HepG2 (cell line): ENCODE measurements around the gene OTOP2. TPM values are rescaled to one million over a fixed set of nuclear protein-coding genes. Genes with fewer than 3 reads are reported as not detected.
A peak's percentile ranks its signal among the peaks of the same experiment; 100 is the strongest.

Experiments
- ATAC-seq: fragments of 200-7000 bp; cut with Tn5 transposase; 3 replicates; pipeline ENCODE4 v1.9.1; 2020; ENCODE audit warnings: mild to moderate bottlenecking, moderate library complexity
- BruUV-seq: library from RNA; stranded (reverse); fragments of 400-500 nt; replicated peaks from 2 replicates; lab custom pipeline; 2021; lab: Mats Ljungman, UMichigan
- CTCF ChIA-PET: fragments of 300-600 bp; formaldehyde crosslinking; extraction: SDS; loops from one replicate; lab custom pipeline; 2021; ENCODE audit warnings: low total read pairs, inconsistent platforms, low intra/inter-chr PET ratio; lab: Yijun Ruan, JAX
- POLR2A ChIA-PET: fragments of 350-600 bp; sonication (Branson Sonifier 250); formaldehyde crosslinking; loops from one replicate; lab custom pipeline; 2020; ENCODE audit warnings: antibody characterized with exemption, inconsistent platforms; lab: Yijun Ruan, JAX
- DNase-seq: peaks from one replicate; pipeline ENCODE4 v3.0.0-alpha.2; 2015; ENCODE audit warnings: low spot score
- FAIRE-seq: peaks from 3 replicates; lab custom pipeline; 2011; peaks lifted over from hg19 to GRCh38; lab: Jason Lieb, UNC
- H2AFZ ChIP-seq: one replicate; pipeline ENCODE4 v1.6.1; 2011; ENCODE audit warnings: low read length, inconsistent platforms
- H3K27ac ChIP-seq: fragments of 300-600 bp; 3 replicates; pipeline ENCODE4 v1.8.0; 2011; ENCODE audit warnings: mixed run types, mild to moderate bottlenecking, mixed read lengths, low read length, inconsistent platforms; ENCODE audit not compliant: insufficient read depth; ENCODE audit errors: extremely low read length
- H3K27me3 ChIP-seq, 2 experiments: fragments of 200-600 bp in 1 of 2; 2 replicates in 1 of 2; 3 replicates in 1 of 2; pipeline versions ENCODE4 v1.6.0 to v1.8.0; 2011; ENCODE audit warnings: low read length in 2 of 2, mild to moderate bottlenecking in 2 of 2, moderate library complexity in 2 of 2, inconsistent platforms in 1 of 2; ENCODE audit not compliant: insufficient read depth in 2 of 2, control insufficient read depth in 1 of 2
- H3K36me3 ChIP-seq, 2 experiments: fragments of 200-600 bp in 1 of 2; replicated peaks in 1 of 2; 2 replicates in 1 of 2; 3 replicates in 1 of 2; pipeline versions ENCODE4 v1.5.1 to v1.8.0; 2011; ENCODE audit warnings: low read length in 2 of 2, inconsistent platforms in 1 of 2; ENCODE audit not compliant: insufficient read depth in 2 of 2, control insufficient read depth in 1 of 2
- H3K4me1 ChIP-seq: 2 replicates; pipeline ENCODE4 v1.5.1; 2012; ENCODE audit warnings: low read length, inconsistent platforms; ENCODE audit not compliant: insufficient read depth
- H3K4me2 ChIP-seq: 2 replicates; pipeline ENCODE4 v1.6.0; 2011; ENCODE audit warnings: low read depth, low read length, inconsistent platforms
- H3K4me3 ChIP-seq, 3 experiments: fragments of 200-600 bp in 1 of 3; sonication (generic), shearing (Covaris generic) in 1 of 3; replicated peaks in 1 of 3; 2 replicates each; pipeline ENCODE4 v1.5.1; 2011 to 2016; ENCODE audit warnings: low read length in 3 of 3, inconsistent platforms in 2 of 3, low read depth in 2 of 3, mild to moderate bottlenecking in 2 of 3, control low read depth in 1 of 3, mixed read lengths in 1 of 3; ENCODE audit not compliant: insufficient read depth in 1 of 3
- H3K79me2 ChIP-seq: one replicate; pipeline ENCODE4 v1.6.1; 2011; ENCODE audit warnings: low read length, inconsistent platforms; ENCODE audit not compliant: insufficient read depth
- H3K9ac ChIP-seq: 2 replicates; pipeline ENCODE4 v1.6.0; 2011; ENCODE audit warnings: mild to moderate bottlenecking, low read depth, low read length, inconsistent platforms; ENCODE audit not compliant: insufficient read depth
- H3K9me3 ChIP-seq: 2 replicates; pipeline ENCODE4 v1.5.1; 2012; ENCODE audit warnings: mild to moderate bottlenecking, low read length
- H4K20me1 ChIP-seq: 2 replicates; pipeline ENCODE4 v1.6.0; 2011; ENCODE audit warnings: inconsistent platforms, mild to moderate bottlenecking, low read length, moderate library complexity; ENCODE audit not compliant: insufficient read depth
- BCL6 ChIP-seq: IDR thresholded peaks from 2 replicates; pipeline ENCODE4 v1.6.1; 2016; ENCODE audit warnings: missing genetic modification reagents, missing compliant biosample characterization
- KLF9 ChIP-seq: IDR thresholded peaks from 2 replicates; pipeline ENCODE4 v1.6.1; 2016; ENCODE audit warnings: low read depth
- PAF1 ChIP-seq: IDR thresholded peaks from 2 replicates; pipeline ENCODE4 v1.6.1; 2016; ENCODE audit warnings: missing genetic modification reagents, missing compliant biosample characterization
- PREB ChIP-seq: sonication (generic); formaldehyde crosslinking; IDR thresholded peaks from 2 replicates; pipeline ENCODE4 v1.4.0; 2020; ENCODE audit warnings: missing genetic modification reagents
- RARA ChIP-seq: IDR thresholded peaks from 2 replicates; pipeline ENCODE4 v1.6.1; 2016; ENCODE audit warnings: missing genetic modification reagents, missing compliant biosample characterization
- RFX1 ChIP-seq: fragments of 450-650 bp; IDR thresholded peaks from 2 replicates; pipeline ENCODE4 v1.6.1; 2017
- RFX5 ChIP-seq: IDR thresholded peaks from 2 replicates; pipeline ENCODE4 v1.6.1; 2011; ENCODE audit warnings: low read depth, low read length, improper control_type of control experiment
- TOPORS ChIP-seq: sonication (generic); formaldehyde crosslinking; IDR thresholded peaks from 2 replicates; pipeline ENCODE4 v1.8.0; 2023; ENCODE audit warnings: mild to moderate bottlenecking, missing genetic modification reagents
- ZBTB46 ChIP-seq: sonication (generic); formaldehyde crosslinking; IDR thresholded peaks from 2 replicates; pipeline ENCODE4 v1.4.0; 2020; ENCODE audit warnings: mild to moderate bottlenecking, missing genetic modification reagents, borderline replicate concordance
- ZMYM4 ChIP-seq: sonication (generic); formaldehyde crosslinking; IDR thresholded peaks from 2 replicates; pipeline ENCODE4 v1.8.1; 2023; ENCODE audit warnings: mild to moderate bottlenecking, missing genetic modification reagents
- ZNF318 ChIP-seq: sonication (generic); formaldehyde crosslinking; IDR thresholded peaks from 2 replicates; pipeline ENCODE4 v1.4.0; 2020; ENCODE audit warnings: mild to moderate bottlenecking, missing genetic modification reagents
- ZNF383 ChIP-seq: sonication (generic); formaldehyde crosslinking; IDR thresholded peaks from 2 replicates; pipeline ENCODE4 v1.4.0; 2020; ENCODE audit warnings: missing genetic modification reagents, mild to moderate bottlenecking, borderline replicate concordance
- WGBS: methylation state at CpG from one replicate; pipeline ENCODE4 v1.1.6; 2017; ENCODE audit warnings: low lambda C conversion rate; 5-methylcytosine and 5-hydroxymethylcytosine counted together
- in situ Hi-C: cut with HindIII; loops from 2 replicates; pipeline ENCODE4 v1.10.0; 2017; ENCODE audit warnings: low pct_unique_long_range_greater_than_20kb; ENCODE audit not compliant: extremely low pct_ligation_motif_present
- intact Hi-C: fragments of 100-400 bp; cut with micrococcal nuclease; formaldehyde crosslinking; loops from one replicate; pipeline ENCODE4 v1.10.0; 2022; ENCODE audit not compliant: unreplicated experiment
- polyA plus RNA-seq, 8 experiments: library from polyadenylated mRNA; depleted of rRNA in 3 of 8; stranded (reverse) in 7 of 8; unstranded in 1 of 8; fragments of >200 nt; fragmentation: Illumina TruSeq in 4 of 8; extraction: Trizol in 4 of 8; gene quantifications; 2 replicates each; pipeline versions ENCODE4 v1.2.1 to v1.2.3, GENCODE V29; 2011 to 2016; ENCODE audit warnings: low read depth in 4 of 8, missing spikeins in 1 of 8, mixed read lengths in 1 of 8; ENCODE audit not compliant: insufficient read depth in 1 of 8
- total RNA-seq, 5 experiments: library from RNA; depleted of rRNA; stranded (reverse); fragments of >200 nt; fragmentation: Illumina TruSeq; extraction: Trizol; gene quantifications; 2 replicates each; pipeline ENCODE4 v1.2.3, GENCODE V29; 2016; ENCODE audit warnings: low read depth in 1 of 5

OTOP2 gene
- total and polyA plus RNA-seq, 2 of the 13 experiments (the other 11 are each of a cell fraction or from before 2014, with no cell fraction given), result not detected

GRCh38 chr17:74919440-74920305 is 4.4 kb upstream of the OTOP2 start:
- intact Hi-C loops, result no loop called here
- WGBS, result 35% methylated on average over 29 of the region's 67 CpGs
- no TSS peak for BruUV-seq
- FAIRE-seq (peak; percentile 58), DNase-seq (peak; percentile 64), ATAC-seq (peak; percentile 65)
- H4K20me1 ChIP-seq, result no peaks in the 10 kb centered on the region
- no peak overlapping the region for H2AFZ ChIP-seq
- ChIA-PET CTCF (interaction anchor here (2.3 kb wide), 1 partner anchor 38 kb away, joined by 9 read pairs; no protein-coding TSS in a partner anchor), POLR2A (interaction anchor here (1.2 kb wide), 1 partner anchor 46 kb away, joined by 4 read pairs; the partner anchor contains the start of gene FDXR)
- no peak overlapping the region for H3K4me2 ChIP-seq
- H3K27ac ChIP-seq, result no peak overlapping the region
- peaks cover 17 to 73% of the 10 kb centered on the region in 2 experiments for H3K27me3 ChIP-seq
- no peak overlapping the region for H3K4me3 ChIP-seq
- in situ Hi-C loops, result loop anchor here (5.0 kb wide), 2 partner anchors 38 to 88 kb away; no protein-coding TSS in a partner anchor
- H3K9ac ChIP-seq, result no peak overlapping the region
- no peaks in the 10 kb centered on the region for H3K79me2 ChIP-seq
- no peaks in the 10 kb centered on the region for H3K9me3 ChIP-seq
- H3K36me3 ChIP-seq, result no peaks in the 10 kb centered on the region
- H3K4me1 ChIP-seq, result peaks cover 31% of the 10 kb centered on the region
- 0 out of 2 replicates have a peak, but pooled peaks have one; percentile 40 for TF ChIP-seq RARA
- TF ChIP-seq TOPORS (CRISPR knock-in tag), result no peak
- no peak for TF ChIP-seq PREB (CRISPR knock-in tag)
- TF ChIP-seq RFX1, result no peak
- TF ChIP-seq ZMYM4 (CRISPR knock-in tag), result no peak
- TF ChIP-seq ZNF383 (CRISPR knock-in tag), result no peak
- no peak for TF ChIP-seq PAF1 (CRISPR knock-in tag)
- TF ChIP-seq KLF9 (CRISPR knock-in tag), result no peak
- TF ChIP-seq ZNF318 (CRISPR knock-in tag), result no peak
- TF ChIP-seq BCL6 (CRISPR knock-in tag), result no peak
- TF ChIP-seq ZBTB46, result no peak
- no peak for TF ChIP-seq RFX5
